Mesenteric fat pad (tissue), 1 donor: ENCODE data around the gene IFIT3. TPM values are rescaled to one million over a fixed set of nuclear protein-coding genes. Genes with fewer than 3 reads are reported as not detected.
"Not testable (repeated sequence)": the region's sequence is repeated elsewhere in the genome, so short reads cannot be mapped to it uniquely, and the experiment has no call there.

Source experiments
- DNase-seq: peaks from one replicate; pipeline ENCODE4 v3.0.0-alpha.2; 2020; ENCODE audit warnings: low spot score
- total RNA-seq: library from RNA; stranded (reverse); fragmentation: NEBNext Ultra II Directional; extraction: Animal tissue kit (Norgen Biotek cat#: 25700); gene quantifications from one replicate; pipeline ENCODE4 v1.2.1, GENCODE V29; 2021
- donor health status: DM: yes; HTN: yes; CAD: no.

The IFIT3 gene
- total RNA-seq, 1 donor from 2014 or later = 24.2 TPM

DNA sequence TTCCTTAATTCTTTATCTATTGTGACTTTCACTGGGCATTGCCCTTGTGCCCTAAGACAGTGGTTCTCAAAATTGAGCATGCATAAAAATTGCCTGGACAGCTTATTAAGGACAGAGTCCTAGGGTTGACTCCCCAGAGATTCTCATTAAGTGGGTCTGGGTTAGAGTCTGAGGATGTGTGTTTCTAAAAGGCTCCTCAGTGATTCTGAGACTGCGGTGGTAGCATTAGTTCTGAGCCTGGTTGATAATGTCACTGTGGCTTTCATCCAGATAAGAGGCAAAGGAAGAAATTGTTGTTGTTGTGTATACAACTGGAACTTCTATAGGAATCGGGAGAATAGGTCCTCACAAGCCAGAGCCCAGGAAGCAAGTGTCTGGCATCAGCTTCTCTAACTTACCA is 24.6 kb upstream of the IFIT3 start:
- no peak for DNase-seq

DNA sequence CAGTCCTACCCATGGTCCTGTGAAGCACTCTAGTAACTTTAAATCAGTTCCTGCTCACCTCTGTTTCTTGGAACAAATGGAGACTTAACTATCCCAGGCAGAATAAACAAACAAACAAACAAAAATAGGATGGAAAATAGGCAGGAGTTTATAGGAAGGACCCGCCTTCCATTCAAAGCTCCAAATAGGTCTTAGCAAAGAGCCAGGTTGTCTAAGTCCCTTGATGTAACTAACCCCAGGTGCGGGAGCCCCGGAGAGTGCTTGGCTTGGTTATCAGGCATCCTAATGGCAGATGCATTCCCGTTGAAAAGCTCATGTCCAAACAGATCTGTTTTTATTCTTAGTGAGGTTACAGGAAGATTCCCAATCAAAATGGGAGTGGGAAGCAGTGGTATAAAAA is 23.8 kb upstream of the IFIT3 start:
- DNase-seq = no peak

DNA sequence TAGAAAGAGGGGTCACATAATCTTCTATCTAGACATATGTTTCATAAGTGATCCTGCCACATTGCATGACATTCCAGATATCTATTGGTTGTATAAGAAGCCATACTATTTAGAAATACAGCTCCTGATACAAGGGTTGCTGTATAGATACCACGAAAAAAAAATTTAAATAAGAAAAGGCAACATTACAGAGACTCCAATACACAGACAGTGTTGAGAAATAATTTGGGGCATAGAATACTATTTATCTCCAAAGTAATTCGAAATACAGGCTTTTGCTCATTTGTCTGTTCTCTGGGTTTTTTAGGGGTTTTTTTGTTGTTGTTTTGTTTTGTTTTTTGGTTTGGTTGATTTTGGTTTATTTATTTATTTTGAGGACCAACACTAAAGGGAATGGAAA is 23.4 kb upstream of the IFIT3 start:
- no peak for DNase-seq

DNA sequence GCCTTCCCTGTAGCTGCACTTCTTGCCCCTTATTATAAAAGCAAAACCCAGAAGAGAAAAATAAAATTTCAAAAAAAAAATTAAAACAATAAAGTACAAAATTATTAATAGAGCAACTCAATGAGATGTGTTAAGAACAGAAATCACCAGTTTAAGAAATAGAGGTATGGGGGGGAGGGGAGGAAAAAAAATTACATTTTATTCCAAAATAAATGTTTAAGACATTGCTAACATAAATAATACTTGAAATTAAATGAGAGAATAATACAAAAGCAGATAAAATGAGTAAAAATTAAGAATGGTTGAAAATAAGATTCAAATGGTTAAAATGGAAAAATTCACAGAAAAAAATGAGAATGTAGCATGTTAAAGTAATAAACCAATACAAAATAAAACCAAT is 22.9 kb upstream of the IFIT3 start:
- no peak for DNase-seq

DNA sequence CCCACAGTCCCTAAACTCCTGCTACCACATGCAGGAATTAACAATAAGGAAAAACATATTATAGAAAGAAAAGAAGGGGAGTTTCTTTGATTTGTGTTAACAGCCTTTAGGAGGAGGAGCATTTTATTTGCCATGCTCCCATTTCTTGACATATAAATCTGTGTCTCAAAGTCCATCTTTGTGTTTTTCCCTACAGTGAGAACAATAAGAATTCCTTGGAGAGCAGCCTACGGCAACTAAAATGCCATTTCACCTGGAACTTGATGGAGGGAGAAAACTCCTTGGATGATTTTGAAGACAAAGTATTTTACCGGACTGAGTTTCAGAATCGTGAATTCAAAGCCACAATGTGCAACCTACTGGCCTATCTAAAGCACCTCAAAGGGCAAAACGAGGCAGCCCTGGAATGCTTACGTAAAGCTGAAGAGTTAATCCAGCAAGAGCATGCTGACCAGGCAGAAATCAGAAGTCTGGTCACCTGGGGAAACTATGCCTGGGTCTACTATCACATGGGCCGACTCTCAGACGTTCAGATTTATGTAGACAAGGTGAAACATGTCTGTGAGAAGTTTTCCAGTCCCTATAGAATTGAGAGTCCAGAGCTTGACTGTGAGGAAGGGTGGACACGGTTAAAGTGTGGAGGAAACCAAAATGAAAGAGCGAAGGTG is 21.9 kb upstream of the IFIT3 start:
- no peak for DNase-seq

DNA sequence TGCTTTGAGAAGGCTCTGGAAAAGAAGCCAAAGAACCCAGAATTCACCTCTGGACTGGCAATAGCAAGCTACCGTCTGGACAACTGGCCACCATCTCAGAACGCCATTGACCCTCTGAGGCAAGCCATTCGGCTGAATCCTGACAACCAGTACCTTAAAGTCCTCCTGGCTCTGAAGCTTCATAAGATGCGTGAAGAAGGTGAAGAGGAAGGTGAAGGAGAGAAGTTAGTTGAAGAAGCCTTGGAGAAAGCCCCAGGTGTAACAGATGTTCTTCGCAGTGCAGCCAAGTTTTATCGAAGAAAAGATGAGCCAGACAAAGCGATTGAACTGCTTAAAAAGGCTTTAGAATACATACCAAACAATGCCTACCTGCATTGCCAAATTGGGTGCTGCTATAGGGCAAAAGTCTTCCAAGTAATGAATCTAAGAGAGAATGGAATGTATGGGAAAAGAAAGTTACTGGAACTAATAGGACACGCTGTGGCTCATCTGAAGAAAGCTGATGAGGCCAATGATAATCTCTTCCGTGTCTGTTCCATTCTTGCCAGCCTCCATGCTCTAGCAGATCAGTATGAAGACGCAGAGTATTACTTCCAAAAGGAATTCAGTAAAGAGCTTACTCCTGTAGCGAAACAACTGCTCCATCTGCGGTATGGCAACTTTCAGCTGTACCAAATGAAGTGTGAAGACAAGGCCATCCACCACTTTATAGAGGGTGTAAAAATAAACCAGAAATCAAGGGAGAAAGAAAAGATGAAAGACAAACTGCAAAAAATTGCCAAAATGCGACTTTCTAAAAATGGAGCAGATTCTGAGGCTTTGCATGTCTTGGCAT is 21.1 kb upstream of the IFIT3 start:
- DNase-seq = no peak

DNA sequence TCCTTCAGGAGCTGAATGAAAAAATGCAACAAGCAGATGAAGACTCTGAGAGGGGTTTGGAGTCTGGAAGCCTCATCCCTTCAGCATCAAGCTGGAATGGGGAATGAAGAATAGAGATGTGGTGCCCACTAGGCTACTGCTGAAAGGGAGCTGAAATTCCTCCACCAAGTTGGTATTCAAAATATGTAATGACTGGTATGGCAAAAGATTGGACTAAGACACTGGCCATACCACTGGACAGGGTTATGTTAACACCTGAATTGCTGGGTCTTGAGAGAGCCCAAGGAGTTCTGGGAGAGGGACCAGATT is 20.6 kb upstream of the IFIT3 start:
- DNase-seq = no peak

DNA sequence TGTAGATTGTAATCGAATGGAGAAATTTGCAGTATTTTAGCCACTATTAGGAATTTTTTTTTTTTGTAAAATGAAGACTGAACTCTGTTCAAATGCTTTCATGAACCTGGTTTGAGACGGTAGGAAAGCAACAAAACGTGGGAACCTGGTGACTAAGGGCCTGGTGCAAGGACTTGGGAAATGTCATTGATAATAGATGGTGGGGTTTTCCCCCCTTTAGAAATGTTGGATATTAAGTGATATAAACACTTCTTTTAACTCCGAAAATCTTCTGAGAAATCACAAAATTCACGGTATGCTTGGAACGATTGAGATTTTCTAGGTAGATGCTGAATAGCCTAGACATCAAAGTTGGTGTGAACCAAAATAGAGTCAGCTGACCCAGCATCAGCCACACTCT is 19.5 kb upstream of the IFIT3 start:
- DNase-seq = no peak

DNA sequence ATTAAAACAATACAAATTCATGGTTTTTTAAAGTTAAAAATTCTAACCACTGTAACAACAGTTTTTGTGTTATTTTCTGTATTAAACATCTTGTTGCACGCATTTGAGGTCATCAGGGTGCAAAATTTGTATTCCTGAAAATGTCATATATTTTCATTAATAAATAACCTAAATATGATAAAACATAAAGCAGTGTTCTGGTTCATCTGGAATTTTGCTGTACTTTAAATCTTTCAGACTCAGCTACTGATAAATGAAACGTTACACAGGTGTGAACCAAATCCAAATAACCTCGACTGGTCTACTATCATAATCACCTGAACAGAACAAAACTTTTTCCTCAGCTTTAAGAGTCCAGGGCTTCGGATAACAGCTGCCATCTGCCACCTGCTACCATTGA is 19.1 kb upstream of the IFIT3 start:
- DNase-seq = no peak

DNA sequence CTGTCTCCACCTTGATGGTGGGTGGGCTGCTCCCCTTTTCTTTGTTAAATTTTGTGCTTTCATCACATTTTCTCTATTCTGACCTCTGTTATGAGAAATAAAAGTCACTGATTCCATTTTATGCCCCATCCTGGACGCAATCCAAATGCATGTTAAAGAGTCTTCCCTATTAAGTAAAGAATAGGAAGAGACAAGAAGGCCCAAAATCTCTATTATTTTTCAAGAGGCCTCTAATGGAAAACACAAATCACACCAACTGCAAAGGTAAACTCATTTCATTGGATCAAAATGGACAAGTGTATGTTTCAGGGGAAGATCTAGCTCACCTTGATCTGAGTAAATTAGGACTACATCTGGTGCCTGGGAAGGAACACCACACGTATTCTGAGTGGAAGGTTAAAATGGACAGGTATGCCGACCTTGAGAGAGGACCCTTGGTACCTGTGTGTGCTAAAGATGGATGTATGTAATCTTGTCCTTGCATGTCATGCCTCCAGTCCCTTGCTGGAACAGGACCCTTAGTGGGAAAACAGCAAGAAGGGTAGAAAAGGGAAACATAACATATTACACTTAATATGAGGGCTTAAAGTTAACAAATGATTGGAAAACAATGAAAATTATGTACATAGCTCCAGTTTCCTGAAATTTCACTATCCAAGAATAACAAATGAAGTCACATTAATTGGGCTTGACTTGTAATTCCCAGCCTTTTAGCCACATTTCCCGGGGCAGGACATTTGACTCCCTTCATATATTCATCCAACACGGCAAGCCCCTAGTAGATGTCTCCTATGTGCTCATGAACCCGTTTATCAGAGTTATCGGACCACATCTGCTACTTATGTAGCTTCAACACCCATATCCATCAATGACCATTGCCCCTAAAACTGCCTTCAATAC is 18.4 kb upstream of the IFIT3 start:
- DNase-seq = no peak

DNA sequence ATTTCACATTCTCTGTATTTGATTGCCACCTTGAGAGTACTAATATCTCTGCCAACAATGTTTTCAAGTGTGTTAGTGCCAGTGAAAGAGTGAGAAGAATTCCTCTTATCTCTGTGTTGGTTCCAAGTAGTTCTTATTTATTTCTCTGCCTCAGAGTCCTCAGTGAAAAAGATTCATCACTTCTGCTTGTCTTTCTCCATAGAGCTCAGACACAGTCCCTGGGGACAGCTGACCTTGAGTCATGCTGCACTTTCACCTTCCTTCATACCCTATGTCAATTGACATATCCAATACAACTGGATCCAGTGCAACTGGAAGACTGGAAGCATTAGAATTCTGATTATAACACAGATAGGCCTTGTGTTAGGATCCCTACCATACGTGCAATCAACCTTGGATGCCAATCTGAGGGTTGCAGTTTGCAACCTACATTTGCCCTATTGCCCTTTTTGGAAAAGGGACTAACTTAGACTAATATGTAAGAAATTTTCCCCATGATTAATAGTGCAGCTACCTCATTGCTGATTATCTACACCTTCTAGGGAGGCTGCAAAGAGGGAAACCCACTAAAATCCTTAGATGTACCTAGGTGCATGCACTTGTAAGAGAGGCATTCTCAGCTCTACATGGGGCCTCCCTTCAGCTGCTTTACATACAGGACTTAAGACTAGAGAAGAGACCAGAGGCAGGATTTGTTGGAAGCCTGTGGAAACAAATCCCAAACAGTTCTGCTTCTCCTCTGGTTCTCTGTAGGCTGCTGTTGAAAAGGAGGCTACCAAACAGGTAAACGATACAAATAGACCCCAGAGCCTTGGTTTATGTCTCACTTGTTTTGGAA is 17.5 kb upstream of the IFIT3 start:
- DNase-seq = no peak

DNA sequence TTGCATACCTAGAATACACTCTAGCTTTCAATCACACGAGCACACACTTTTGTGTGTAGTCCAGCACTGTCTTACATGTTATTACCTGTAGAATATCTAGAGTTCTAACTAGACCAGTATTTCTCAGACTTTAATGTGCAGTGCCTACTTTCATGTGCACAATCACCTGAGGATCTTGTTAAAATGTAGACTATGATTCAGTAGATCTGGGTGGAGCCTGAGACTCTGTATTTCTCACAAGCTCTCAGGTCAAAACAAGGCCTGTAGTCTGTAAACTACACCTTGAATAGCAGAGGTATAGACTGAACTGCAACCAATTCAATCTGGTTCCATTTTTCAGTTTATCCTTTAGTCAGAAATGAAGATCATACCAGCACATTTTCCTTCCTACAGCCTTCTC is 14.8 kb upstream of the IFIT3 start:
- DNase-seq = no peak

DNA sequence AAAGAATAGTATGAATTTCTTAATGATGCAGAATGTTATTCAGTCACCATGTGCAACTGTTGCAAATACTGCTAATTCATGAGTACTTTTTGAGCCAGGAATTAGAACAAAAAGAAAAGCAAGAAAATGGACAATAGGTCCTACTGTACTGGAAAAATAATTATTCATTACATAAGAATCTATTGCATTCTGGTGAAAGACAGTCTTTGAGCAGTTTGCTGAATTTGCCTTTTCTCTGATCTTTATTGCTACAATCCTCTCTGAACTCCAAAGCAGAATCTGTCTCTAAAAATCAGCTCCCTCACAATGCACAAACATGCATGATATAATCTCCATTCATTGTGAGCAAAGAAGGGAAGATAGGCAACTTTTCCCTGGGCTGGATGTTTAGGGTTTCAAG is 13.1 kb upstream of the IFIT3 start:
- no peak for DNase-seq

DNA sequence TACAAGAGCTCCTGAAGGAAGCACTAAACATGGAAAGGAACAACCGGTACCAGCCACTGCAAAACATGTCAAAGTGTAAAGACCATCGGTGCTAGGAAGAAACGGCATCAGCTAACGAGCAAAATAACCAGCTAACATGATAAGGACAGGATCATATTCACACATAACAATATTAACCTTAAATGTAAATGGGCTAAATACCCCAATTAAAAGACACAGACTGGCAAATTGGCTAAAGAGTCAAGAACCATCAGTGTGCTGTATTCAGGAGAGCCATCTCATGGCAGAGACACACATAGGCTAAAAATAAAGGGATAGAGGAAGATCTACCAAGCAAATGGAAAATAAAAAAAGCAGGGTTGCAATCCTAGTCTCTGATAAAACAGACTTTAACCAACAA is 9.8 kb upstream of the IFIT3 start:
- DNase-seq = not testable (repeated sequence)

DNA sequence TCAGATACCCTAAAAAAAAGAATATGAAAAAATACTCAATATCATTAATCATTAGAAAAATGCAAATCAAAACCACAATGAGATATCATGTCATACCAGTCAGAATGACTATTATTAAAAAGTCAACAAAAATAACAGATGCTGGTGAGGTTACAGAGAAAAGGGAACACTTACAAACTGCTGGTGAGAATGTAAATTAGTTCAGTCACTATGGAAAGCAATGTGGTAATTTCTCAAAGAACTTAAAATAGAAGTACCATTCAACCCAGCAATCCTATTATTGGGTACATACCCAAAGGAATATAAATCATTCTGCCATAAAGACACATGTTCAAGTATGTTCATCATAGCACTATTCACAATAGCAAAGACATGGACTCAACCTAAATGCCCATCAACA is 2.7 kb upstream of the IFIT3 start:
- DNase-seq = not testable (repeated sequence)

DNA sequence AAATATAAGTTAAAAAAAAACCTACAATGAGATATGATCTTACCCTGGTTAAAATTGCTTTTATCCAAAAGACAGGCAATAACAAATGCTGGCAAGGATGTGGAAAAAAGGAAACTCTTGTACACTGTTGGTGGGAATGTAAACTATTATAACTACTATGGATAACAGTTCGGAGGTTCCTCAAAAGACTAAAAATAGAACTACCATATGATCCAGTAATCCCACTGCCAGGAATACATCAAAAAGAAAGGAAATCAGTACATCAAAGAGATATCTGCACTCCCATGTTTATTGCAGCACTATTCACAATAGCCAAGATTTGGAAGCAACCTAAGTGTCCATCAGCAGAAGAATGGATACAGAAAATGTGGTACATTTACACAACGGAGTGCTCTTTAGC is 1.9 kb upstream of the IFIT3 start:
- not testable (repeated sequence) for DNase-seq

DNA sequence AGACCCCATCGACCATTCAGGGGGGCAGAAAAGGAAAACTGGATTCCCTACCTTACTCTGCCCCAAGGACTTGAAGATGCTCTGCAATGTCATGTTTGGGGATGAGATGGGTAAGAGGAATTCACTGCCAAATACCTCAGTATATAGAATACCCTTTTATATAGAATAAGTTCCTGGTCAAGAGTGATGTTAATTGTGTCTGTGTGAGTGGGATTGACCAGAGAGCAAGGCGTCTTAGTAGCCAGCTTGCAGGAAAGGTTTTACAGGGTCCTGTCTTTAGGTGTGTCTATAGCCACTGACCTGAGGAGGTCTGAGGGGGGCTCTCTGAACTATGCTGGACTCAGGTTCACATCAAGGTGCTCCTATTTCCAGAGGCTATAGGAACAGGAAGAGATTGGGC is 1.4 kb downstream of the IFIT3 start:
- DNase-seq = no peak

DNA sequence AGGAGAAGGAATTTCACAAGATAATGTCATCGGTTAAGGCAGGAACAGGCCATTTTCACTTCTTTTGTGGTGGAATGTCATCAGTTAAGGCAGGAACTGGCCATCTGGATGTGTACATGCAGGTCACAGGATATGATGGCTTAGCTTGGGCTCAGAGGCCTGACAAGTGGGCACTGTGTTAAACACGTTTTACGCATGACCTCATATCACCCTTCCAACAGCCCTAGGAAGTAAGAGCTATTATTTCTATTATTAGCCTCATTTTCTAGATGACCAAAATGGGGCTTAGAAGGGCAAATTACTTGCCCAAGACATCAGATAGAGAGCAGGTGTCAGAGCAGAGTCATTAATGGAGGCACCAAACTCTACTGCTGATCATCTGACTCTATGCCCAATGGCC is 2.2 kb downstream of the IFIT3 start:
- not testable (repeated sequence) for DNase-seq

DNA sequence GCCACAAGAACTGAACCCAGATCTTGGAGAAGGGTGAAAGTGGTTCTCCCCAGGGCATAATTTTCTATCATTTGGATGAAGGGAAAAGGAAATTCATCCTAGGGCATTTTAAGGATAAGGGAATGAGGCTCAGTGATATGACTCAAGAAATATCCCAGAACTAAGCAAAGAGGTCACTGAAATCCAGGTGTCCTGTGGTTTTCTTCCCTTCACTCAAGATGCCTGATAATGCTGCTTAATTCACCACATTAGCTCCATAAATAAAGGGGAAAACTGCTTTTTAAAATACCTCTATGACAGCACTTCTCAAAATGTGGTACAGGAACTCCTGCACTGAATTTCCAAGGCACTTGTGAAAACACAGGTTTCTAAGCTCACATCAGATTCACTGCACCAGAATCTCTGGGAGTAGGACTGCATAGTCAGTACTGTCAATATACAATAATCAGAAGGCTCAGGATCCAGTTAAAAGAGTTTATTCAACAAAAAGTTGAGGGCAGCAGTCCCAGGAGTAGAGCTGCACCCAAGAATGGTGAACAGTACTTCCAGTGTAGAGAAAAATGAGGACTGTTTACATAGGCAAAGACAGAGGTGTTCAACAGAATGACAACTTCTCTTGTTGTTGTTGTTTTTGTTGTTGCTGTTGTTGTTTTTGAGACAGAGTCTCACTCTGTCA is 2.9 kb downstream of the IFIT3 start:
- no peak for DNase-seq

DNA sequence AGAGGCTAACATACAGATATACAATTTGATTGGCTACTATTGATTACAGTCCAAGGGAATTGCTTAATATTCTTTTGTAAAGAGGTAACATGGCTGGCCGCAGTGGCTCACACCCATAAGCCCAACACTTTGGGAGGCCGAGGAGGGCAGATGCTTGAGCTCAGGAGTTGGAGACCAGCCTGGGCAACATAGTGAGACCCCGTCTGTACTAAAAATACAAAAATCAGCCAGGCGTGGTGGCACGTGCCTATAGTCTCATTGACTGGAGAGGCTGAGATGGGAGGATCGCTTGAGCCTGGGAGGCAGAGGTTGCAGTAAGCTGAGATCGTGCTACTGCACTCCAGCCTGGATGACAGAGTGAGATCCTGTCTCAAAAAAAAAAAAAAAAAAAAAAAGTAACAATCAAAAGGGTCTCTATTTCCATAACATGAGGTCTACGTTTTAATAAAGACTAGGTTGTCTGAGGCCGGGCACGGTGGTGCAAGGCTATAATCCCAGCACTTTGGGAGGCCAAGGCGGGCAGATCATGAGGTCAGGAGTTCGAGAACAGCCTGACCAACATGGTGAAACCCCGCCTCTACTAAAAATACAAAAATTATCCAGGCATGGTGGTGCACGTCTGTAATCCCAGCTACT is 3.8 kb downstream of the IFIT3 start:
- DNase-seq = not testable (repeated sequence)
